ENCODE results near the gene MRPL45. TPM values are rescaled to one million over a fixed set of nuclear protein-coding genes. Genes with fewer than 3 reads are reported as not detected.
A peak's percentile ranks its signal among the peaks of the same experiment; 100 is the strongest.
"Not testable (repeated sequence)": the region's sequence is repeated elsewhere in the genome, so short reads cannot be mapped to it uniquely, and the experiment has no call there.

The MRPL45 gene
- 41.0 and 45.5 TPM in 2 replicates for total RNA-seq
- polyA plus RNA-seq = 34.2 and 41.2 TPM in 2 replicates
- polyA plus RNA-seq (2011; cell fraction: cytosol; rRNA removed) = 56.7 and 57.6 TPM in 2 replicates
- polyA plus RNA-seq (2011; cell fraction: nucleus; rRNA removed) = 26.4 and 26.6 TPM in 2 replicates
- polyA plus RNA-seq (2012) = 51.9 and 56.2 TPM in 2 replicates
- 42.5 and 48.5 TPM in 2 replicates for polyA minus RNA-seq
- polyA minus RNA-seq (2011; cell fraction: cytosol; rRNA and poly(A)+ RNA removed) = 31.9 TPM
- polyA minus RNA-seq (2011; cell fraction: nucleus; rRNA and poly(A)+ RNA removed) = 6.2 and 8.9 TPM in 2 replicates
- percentile 68 among the genes with signal in this experiment for Bru-seq, nascent RNA
- percentile 73 among the genes with signal in this experiment for BruChase-seq, experiment 1, labeled RNA remaining after a 6-hour chase
- percentile 67 among the genes with signal in this experiment for BruChase-seq, experiment 2, labeled RNA remaining after a 2-hour chase
- long read RNA-seq, transcript MRPL45-203 (8 exons, 1,705 nt) = major isoform, 97 of 114 reads
- long read RNA-seq, partial matches to known transcripts = 11 of 114 reads
- long read RNA-seq, other reads (novel, unspliced or antisense) = 6 of 114 reads

- H3K36me3 ChIP-seq (ENCODE audit: control insufficient read depth in 2 of 2, extremely low read depth in 1 of 2, insufficient read depth in 2 of 2, low read length in 2 of 2); H4K20me1 ChIP-seq (replicated peaks; ENCODE audit: control insufficient read depth, extremely low read depth, insufficient read depth, low read length); H3K9me1 ChIP-seq (replicated peaks; ENCODE audit: control insufficient read depth, extremely low read depth, insufficient read depth, low read length); BruUV-seq (replicated peaks); H3K27me3 ChIP-seq (ENCODE audit: control insufficient read depth in 2 of 2, insufficient read depth in 2 of 2, low read length in 2 of 2); intact Hi-C loops (cut with micrococcal nuclease); POLR2A ChIA-PET; FAIRE-seq; H3K4me1 ChIP-seq (ENCODE audit: control insufficient read depth, extremely low read depth, insufficient read depth, low read length); H3K79me2 ChIP-seq (ENCODE audit: control insufficient read depth, insufficient read depth, low read length); H3K9me3 ChIP-seq (replicated peaks; ENCODE audit: control insufficient read depth, insufficient read depth, low read length); dilution Hi-C loops (cut with MboI; ENCODE audit: extremely low pct_ligation_motif_present, low sequenced_read_pairs): not testable (repeated sequence)
- CTCF ChIA-PET = interaction anchor here (1.0 kb wide), 1 partner anchor 25 kb away, joined by 4 read pairs; no protein-coding TSS in a partner anchor
- Histone ChIP-seq H3K4me3 (replicated peaks in 1 of 3; ENCODE audit: insufficient read depth in 1 of 3, low read depth in 1 of 3, low read length in 3 of 3) (peak within 1 kb of the TSS; percentile 55 to 82 (median 64)), H3K9ac (replicated peaks; ENCODE audit: extremely low read depth, insufficient read depth, low read length) (peak within 1 kb of the TSS; percentile 31), H2AFZ (ENCODE audit: low read depth, low read length) (peak within 1 kb of the TSS; percentile 81), H3K27ac (ENCODE audit: insufficient read depth, low read depth, low read length) (peak within 1 kb of the TSS; percentile 61), H3K4me2 (ENCODE audit: insufficient read depth, low read length) (peak within 1 kb of the TSS; percentile 57)
- peak; percentile 70 for TF ChIP-seq MYC (IDR thresholded peaks at IDR 0.05; ENCODE audit: low read depth, low read length)
- TF ChIP-seq POLR2A (IDR thresholded peaks at IDR 0.05; ENCODE audit: low read depth, low read length) = peak; percentile 35
- TF ChIP-seq MAX (IDR thresholded peaks at IDR 0.05; ENCODE audit: insufficient read depth, insufficient read length) = peak; percentile 96
- DNase-seq (ENCODE audit: low read depth, low spot score) = peak; percentile 98
These were observed at the start of gene MRPL45 for GRCh38 chr17:38296834-38297517. Gene MRPL45 (plus strand): TSS chr17:38297168. CDS start chr17:38297184, 16 bp downstream.

DNA sequence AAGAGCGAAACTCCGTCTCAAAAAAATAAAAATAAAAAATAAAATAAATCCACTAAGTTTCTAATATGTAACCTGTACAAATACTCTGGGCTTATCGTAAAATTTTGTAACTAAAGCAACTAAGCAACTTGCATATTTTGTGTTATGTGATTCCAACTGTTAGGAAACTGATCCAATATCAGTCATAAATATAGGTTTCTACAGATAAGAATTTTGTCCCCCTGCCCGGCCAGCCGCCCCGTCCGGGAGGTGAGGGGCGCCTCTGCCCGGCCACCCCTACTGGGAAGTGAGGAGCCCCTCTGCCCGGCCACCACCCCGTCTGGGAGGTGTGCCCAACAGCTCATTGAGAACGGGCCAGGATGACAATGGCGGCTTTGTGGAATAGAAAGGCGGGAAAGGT, 43.8 kb upstream of the MRPL45 start:
- POLR2A ChIA-PET; H3K4me1 ChIP-seq (ENCODE audit: control insufficient read depth, extremely low read depth, insufficient read depth, low read length); H3K27me3 ChIP-seq (ENCODE audit: control insufficient read depth in 2 of 2, insufficient read depth in 2 of 2, low read length in 2 of 2); H4K20me1 ChIP-seq (replicated peaks; ENCODE audit: control insufficient read depth, extremely low read depth, insufficient read depth, low read length); H3K9ac ChIP-seq (replicated peaks; ENCODE audit: extremely low read depth, insufficient read depth, low read length); intact Hi-C loops (cut with micrococcal nuclease); dilution Hi-C loops (cut with MboI; ENCODE audit: extremely low pct_ligation_motif_present, low sequenced_read_pairs); H2AFZ ChIP-seq (ENCODE audit: low read depth, low read length); BruUV-seq (replicated peaks); CTCF ChIA-PET; DNase-seq (ENCODE audit: low read depth, low spot score); H3K36me3 ChIP-seq (ENCODE audit: control insufficient read depth in 2 of 2, extremely low read depth in 1 of 2, insufficient read depth in 2 of 2, low read length in 2 of 2); H3K9me3 ChIP-seq (replicated peaks; ENCODE audit: control insufficient read depth, insufficient read depth, low read length); FAIRE-seq; H3K4me2 ChIP-seq (ENCODE audit: insufficient read depth, low read length); H3K27ac ChIP-seq (ENCODE audit: insufficient read depth, low read depth, low read length); H3K9me1 ChIP-seq (replicated peaks; ENCODE audit: control insufficient read depth, extremely low read depth, insufficient read depth, low read length); H3K4me3 ChIP-seq (replicated peaks in 1 of 3; ENCODE audit: insufficient read depth in 1 of 3, low read depth in 1 of 3, low read length in 3 of 3): not testable (repeated sequence)
- peaks cover 25% of the 10 kb centered on the region for H3K79me2 ChIP-seq (ENCODE audit: control insufficient read depth, insufficient read depth, low read length)

DNA sequence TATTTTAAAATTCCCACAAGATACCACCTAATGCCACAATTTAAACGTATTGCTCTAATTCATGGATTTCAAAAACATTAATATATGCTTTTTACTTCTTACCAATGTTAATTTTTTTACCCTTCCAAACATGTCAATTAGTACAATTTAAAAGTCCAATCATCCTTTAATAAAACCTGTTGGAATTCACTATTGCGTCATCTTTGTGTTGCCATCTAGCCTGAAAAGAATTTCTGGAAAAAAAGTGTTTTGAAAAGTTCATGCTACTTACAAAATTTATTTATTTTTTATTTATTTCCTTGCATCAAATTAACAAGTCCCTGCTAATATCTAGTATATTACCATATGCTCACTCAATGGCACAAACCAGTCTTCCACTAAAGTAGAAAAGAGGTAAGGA, 42.6 kb upstream of the MRPL45 start:
- H3K9me1 ChIP-seq (replicated peaks; ENCODE audit: control insufficient read depth, extremely low read depth, insufficient read depth, low read length); H4K20me1 ChIP-seq (replicated peaks; ENCODE audit: control insufficient read depth, extremely low read depth, insufficient read depth, low read length); H3K4me2 ChIP-seq (ENCODE audit: insufficient read depth, low read length); H3K4me1 ChIP-seq (ENCODE audit: control insufficient read depth, extremely low read depth, insufficient read depth, low read length); CTCF ChIA-PET; dilution Hi-C loops (cut with MboI; ENCODE audit: extremely low pct_ligation_motif_present, low sequenced_read_pairs); FAIRE-seq; H3K27ac ChIP-seq (ENCODE audit: insufficient read depth, low read depth, low read length); H3K27me3 ChIP-seq (ENCODE audit: control insufficient read depth in 2 of 2, insufficient read depth in 2 of 2, low read length in 2 of 2); POLR2A ChIA-PET; H3K9me3 ChIP-seq (replicated peaks; ENCODE audit: control insufficient read depth, insufficient read depth, low read length); BruUV-seq (replicated peaks); H3K4me3 ChIP-seq (replicated peaks in 1 of 3; ENCODE audit: insufficient read depth in 1 of 3, low read depth in 1 of 3, low read length in 3 of 3); H3K36me3 ChIP-seq (ENCODE audit: control insufficient read depth in 2 of 2, extremely low read depth in 1 of 2, insufficient read depth in 2 of 2, low read length in 2 of 2); intact Hi-C loops (cut with micrococcal nuclease); DNase-seq (ENCODE audit: low read depth, low spot score); H2AFZ ChIP-seq (ENCODE audit: low read depth, low read length); H3K9ac ChIP-seq (replicated peaks; ENCODE audit: extremely low read depth, insufficient read depth, low read length): not testable (repeated sequence)
- peaks cover 25% of the 10 kb centered on the region for H3K79me2 ChIP-seq (ENCODE audit: control insufficient read depth, insufficient read depth, low read length)

All from endothelial cell of umbilical vein (primary cell).